Left renal cortex interstitium (tissue), 4 donors: Measurements from ENCODE around the gene SMYD3. TPM values are rescaled to one million over a fixed set of nuclear protein-coding genes. Genes with fewer than 3 reads are reported as not detected.
"Not testable (repeated sequence)": the region's sequence is repeated elsewhere in the genome, so short reads cannot be mapped to it uniquely, and the experiment has no call there.

Experiments
- DNase-seq, 4 donors: peaks; one replicate each; pipeline ENCODE4 v3.0.0-alpha.2; 2013; ENCODE audit warnings: low read depth in 4 of 4, low spot score in 2 of 4, missing footprints in 1 of 4
- polyA plus RNA-seq, 4 donors: library from polyadenylated mRNA; unstranded; fragments of 120-200 nt; gene quantifications; one replicate each; pipeline ENCODE4 v1.2.1, GENCODE V29; 2013; ENCODE audit not compliant: insufficient read length in 4 of 4

The SMYD3 gene
- polyA plus RNA-seq, 4 donors: 23.8 to 31.7 (median 27.7) TPM

DNA sequence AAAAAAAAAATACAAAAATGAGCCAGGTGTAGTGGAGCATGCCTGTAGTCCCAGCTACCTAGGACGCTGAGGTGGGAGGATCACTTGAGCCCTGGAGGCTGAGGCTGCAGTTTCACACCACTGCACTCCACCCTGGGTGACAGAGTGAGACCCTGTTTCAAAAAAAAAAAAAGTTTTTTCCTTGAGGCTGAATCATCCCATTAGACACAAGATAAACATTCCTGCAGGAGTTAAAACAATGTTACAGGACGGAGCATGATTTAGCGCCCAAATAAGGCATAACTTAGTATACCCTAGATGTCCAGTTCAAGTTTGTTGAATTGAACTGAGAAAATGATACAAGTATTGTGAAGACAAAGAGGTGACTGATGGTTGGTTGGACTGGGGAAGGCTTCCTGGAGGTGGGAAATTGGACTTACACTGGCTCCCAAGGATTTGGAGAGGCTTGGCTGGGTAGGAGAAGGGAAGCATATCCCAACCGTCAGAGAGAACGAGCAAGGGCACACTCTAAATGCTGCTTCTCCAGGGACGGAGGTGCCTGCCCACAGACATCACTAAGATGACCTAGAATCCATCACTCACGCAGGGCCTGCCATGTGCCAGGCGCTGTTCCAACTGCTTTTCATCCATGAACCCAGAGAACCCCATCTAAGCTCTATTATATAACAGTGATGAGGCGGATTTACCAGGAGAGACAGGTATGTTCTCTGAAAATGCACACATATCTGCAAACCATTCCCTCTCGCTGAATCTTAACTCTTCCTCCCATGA lies 741.7 kb downstream of the SMYD3 start:
- DNase-seq: no peak

GRCh38 chr1:245763873-245764331 lies 743.2 kb downstream of the SMYD3 start:
- no peak for DNase-seq

DNA sequence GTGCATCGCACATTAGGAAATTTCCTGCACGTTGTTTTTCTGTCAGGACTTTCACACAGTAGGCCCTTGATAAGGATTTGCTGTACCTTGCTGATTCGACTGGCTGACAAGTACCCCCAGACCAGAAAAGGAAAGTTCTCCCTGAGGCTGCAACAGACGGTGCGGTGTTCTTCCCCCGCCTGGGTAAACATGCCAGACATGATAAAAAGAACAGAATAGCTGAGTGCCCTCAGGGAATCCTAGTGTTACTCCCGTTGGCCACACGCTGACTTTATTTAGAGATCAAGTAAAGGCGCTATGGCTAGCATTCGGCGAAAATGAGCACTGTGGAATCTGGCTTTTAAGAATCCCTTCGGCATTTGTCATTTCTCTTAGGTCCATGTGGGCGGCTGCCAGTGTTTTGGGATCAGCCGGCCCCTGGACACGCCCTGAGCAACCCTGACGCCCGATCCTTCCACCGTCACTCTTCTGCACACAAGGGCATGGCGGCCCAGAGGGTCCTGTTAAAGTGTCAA lies 744.6 kb downstream of the SMYD3 start:
- DNase-seq: no peak

- no peak for DNase-seq
Observed at GRCh38 chr1:245760301-245760700, 746.8 kb downstream of the SMYD3 start.

DNA sequence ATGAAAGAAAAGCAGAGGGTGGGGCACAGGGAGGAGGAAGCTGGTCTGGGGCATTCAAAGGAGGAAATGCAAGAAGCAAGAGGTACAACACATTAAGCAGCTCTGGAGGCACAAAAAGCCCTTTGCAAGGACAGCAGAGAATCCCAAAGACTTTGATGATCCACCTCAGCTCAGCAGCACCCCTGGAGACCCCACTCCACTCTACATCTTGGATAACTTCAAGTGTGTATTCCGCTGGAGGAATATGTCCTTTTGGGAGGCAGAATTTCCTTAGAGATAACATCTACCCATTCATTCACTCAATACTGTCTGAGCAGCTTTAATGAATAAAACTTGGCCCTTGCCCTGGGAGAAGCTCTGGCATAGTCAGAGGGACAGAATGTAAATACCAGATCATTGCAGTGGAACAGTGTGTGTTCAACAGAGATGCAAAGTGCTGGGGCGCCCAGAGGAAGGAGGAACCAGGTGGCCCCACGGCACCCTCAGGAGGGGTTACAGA lies 752.6 kb downstream of the SMYD3 start:
- no peak for DNase-seq

DNA sequence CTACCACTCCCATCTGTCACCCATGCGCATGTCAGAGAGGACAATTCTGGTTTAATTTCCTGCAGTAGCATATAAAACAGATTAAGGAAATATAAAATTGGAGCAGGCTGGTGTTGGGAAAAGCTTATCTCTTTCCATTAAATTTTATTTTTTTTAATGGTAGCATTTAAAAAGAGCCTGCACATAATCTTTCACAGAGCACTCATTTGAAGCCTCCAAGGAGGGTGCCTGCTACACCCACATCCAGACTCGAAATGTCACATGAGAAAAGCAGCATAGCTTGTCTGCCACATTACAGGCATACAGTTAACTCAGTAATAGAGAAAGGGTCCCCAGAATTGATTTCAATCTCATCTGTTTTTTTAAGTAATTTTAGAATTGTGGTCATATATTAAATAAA lies 753.3 kb downstream of the SMYD3 start:
- no peak for DNase-seq

- DNase-seq: no peak
Observed at GRCh38 chr1:245752561-245752960, 754.5 kb downstream of the SMYD3 start.

GRCh38 chr1:245751726-245752470 lies 755.2 kb downstream of the SMYD3 start:
- DNase-seq: no peak

- no peak for DNase-seq
Observed at GRCh38 chr1:245751116-245751515, 756.0 kb downstream of the SMYD3 start.

DNA sequence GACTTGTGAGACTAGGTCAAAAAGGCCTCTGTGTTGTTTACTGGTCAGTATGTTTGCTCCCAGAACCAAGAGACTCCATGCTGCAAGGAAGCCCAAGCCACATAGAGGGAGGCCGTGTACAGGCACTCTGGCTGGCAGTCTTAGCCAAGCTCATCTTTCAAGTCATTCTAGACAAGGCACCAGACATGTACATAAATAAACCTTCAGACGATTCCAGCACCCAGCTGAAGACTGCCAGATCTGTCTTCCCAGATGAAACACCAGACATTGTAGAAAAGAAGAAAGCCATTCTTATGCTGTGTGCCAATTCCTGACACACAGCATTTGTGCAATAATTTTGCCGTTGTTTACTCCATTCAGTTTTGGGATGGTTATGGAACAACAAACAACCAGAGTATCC lies 756.8 kb downstream of the SMYD3 start:
- DNase-seq: no peak

DNA sequence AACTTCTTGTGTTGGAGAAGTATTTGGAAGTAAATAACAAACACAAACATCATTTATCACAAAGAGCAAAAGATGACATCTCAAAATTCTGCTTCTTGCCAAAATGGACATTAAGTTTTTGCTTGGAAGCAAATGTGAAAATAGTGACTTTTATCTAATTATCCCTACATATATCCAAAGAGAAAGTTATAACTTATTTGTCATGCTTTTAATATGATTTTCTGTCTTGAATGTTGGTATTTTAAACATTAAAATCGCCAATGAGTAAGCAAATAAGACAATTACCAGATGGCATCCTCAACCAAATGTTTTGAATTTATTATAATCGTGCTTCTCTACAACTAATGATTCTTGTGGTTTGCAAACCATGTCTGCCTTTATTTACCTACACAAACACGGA lies 758.0 kb downstream of the SMYD3 start:
- no peak for DNase-seq

DNA sequence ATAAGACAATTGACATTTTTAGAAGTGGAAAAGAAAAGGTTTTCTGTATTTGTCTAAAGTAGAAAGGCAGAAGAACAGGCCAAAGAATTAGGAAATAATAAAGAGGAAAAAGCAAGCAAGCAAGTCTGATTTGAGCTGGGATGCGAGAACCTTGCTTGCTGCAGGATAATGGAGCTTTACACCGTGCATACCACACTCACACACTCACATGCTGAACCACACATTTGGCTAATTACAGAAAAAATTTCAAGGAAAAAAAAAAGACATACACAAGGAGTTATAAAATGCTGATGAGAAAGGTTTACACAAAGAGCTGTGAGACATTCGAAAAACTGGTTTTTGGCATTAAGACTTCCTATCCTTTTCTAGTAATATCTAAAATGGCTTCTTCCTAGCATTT lies 758.4 kb downstream of the SMYD3 start:
- DNase-seq: no peak

DNA sequence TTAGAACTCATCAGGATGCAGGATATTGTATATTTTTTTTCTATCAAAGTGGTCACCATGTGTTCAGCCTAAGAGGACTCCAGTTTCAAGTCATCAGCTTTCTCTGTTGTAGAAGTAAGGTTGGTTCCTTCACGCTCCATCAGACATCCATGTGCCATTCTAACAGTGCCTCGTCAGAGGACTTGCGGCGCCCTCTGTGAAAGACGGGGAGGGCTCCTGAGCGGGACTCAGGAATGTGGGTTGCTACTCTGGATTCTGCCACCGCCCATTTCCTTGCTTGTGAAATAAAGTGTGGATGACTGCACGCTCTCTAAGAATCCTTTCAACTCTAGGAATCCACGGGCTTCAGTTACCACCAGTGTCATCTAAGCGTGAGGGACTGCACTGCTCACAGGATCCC lies 758.8 kb downstream of the SMYD3 start:
- DNase-seq: no peak

DNA sequence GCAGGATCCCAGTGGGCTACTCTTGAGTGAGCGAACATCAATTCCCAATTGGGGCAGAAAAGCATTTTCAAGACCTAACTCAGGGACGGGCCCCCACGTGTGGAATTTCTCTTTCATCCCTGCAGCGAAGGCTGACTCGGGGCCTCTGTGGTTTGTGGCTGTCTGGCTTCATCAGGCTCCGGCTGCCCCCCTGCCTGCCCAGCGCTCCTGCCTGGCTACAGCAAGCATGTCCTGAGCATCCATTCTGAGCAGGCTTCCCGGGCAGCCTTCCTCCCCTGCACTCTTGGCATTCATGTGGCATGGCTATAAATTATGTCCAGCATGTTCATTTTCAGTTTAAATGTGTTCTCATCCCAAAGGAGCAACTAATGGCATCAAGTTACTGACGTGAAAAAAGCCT lies 764.2 kb downstream of the SMYD3 start:
- peak in 2 of 4 donors; percentile 23 to 34 for DNase-seq

DNA sequence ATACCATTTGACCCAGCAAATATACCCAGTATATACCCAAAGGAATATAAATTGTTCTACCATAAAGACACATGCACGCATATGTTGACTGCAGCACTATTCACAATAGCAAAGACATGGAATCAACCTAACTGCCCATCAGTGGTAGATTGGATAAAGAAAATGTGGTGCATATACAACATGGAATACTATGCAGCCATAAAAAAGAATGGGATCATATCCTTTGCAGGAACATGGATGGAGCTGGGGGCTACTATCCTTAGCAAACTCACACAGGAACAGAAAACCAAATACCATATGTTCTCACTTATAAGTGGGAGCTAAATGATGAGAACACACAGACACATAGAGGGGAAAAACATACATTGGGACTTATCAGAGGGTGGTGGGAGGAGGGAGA lies 766.7 kb downstream of the SMYD3 start:
- DNase-seq: not testable (repeated sequence)

DNA sequence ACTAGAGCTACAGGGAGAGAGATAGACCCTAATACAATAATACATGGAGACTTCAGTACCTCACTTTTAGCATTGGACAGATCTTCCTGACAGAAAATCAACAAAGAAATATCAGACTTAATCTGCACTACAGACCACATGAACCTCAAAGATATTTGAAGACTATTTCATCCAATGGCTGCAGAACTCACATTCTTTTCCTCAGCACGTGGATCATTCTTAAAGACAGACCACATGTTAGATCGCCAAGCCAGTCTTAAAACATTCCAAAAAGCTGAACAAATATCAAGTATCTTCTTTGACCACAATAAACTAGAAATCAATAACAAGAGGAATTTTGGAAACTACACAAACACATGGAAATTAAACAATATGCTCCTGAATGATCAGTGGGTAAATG lies 776.3 kb downstream of the SMYD3 start:
- DNase-seq: no peak

DNA sequence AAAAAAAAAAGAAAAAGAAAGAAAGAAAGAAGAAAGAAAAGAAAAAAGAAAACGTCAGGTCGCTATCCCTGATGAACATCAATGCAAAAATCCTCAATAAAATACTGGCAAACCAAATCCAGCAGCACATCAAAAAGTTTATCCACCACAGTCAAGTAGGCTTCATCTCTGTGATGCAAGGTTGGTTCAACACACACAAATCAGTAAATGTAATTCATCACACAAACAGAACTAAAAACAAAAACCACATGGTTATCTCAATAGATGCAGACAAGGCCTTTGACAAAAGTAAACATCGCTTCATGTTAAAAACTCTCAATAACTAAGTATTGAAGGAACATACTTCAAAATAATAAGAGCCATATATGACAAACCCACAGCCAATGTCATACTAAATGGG lies 779.0 kb downstream of the SMYD3 start:
- not testable (repeated sequence) for DNase-seq

DNA sequence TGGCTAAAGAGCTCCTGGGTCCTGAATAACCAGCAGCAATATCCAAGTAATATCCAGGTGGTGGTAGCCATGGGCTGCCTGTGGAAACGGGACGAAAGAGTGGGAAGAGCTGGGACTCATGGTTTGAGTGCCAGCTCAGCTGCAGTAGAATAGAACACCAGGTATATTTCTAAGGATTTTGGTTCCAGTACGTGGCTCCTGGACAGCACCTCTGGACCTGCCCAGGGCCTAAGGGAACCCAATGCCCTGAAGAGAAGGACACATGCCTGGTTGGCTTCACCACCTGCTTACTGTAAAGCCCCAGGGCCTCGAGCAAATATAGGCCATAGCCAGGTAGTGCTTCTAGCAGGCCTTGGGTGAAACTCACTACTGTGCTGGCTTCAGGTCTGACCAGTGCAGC lies 785.6 kb downstream of the SMYD3 start:
- no peak for DNase-seq

DNA sequence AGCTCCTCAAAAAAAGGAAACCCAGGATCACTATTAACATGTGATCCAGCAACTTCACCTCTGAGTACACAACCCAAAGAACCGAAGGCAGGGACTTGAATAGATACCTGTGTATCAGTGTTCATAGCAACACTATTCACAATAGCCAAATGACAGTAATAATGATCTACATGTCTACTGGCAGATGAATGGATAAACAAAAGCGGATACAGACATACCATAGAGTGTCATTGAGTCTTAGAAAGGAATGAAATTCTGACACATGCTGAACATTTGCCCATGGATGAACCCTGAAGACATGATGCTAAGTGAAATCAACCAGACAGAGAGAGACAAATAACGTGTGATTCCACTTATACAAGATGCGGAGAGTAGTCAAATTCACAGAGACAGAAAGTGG lies 788.1 kb downstream of the SMYD3 start:
- DNase-seq: no peak

DNA sequence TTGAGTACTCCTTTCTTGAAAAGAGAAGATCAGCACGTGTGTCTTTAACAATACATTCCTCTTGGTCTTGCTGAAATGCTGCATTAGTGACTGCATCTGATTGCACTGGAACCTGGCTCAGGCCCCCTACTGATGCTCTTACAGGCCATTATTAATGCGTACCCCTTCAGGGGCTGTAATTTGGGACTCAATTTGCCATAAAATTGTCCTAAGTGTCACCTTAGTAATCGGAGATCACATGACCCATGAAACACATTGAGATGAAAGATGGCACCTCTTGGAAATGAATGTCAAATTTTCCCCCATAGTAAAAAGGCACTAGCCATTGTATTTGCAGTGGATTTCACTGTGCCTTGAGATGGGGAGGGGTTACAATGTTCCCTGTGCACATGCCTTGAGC lies 789.0 kb downstream of the SMYD3 start:
- DNase-seq: no peak

GRCh38 chr1:245717611-245718010 lies 789.5 kb downstream of the SMYD3 start:
- DNase-seq: no peak

- no peak for DNase-seq
Observed at GRCh38 chr1:245716561-245716960, 790.5 kb downstream of the SMYD3 start.
